Kidney capillary endothelial cell (primary cell): Measurements from ENCODE around the gene OR51I1.

Experiments used
- DNase-seq: peaks from one replicate; pipeline ENCODE4 v3.0.0-alpha.2; 2018; ENCODE audit warnings: low spot score

The OR51I1 gene, protein sequence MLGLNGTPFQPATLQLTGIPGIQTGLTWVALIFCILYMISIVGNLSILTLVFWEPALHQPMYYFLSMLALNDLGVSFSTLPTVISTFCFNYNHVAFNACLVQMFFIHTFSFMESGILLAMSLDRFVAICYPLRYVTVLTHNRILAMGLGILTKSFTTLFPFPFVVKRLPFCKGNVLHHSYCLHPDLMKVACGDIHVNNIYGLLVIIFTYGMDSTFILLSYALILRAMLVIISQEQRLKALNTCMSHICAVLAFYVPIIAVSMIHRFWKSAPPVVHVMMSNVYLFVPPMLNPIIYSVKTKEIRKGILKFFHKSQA

DNA sequence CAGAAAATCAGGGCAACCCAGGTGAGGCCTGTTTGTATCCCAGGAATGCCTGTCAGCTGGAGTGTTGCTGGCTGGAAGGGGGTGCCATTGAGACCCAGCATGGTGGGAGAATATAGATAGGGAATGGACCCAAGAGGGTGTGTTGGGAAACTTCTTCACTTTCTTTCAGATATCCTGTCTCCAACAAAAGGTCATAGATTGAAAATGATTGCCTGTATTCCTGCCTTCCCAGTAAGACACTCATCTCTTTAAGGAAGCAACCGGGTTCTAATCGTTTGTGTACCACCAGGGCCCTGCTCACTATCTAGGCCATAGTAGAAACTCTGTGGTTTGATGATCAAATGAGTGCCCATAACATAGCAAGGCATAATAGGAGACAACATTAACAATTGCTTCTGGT, at the start of gene OR51I1:
Gene OR51I1 (minus strand): TSS at position 101 of the 400 bp plus-strand sequence. CDS start 0 bp downstream, at position 101.
- no peak for DNase-seq

DNA sequence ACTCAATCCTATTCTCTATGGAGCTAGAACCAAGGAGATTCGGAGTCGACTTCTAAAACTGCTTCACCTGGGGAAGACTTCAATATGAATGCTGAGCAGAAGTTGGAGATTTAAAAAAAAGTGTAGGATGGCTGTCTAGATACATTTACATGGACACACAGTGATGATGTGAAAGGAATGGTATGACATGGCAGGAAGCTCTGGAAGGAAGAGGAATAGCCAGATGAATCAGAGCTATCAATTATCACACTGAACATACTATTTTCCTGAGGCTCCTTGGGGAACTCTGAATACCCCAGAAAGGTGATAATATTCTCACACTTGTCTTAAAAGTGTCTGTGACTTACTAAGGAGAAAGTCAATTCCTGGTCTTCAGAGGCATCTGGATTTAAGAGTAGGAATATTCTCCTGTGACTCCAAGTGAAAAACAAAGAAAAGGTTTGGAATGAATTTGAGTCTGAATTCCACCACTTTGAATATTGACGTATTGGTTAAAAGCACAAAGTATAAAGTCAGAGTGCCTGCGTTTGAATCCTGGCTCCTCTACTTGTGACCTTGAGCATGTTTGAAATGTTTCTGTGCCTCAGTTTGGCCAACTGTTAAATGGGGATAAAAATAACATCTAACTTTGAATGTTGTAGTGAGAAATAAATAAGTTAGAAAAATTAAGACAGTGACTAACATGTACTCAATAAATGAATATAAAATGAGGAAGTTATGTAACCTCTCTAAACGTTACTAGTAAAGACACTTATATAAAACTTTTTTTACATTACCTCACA, 48.5 kb upstream of the OR51I1 start:
- peak; percentile 44 for DNase-seq

DNA sequence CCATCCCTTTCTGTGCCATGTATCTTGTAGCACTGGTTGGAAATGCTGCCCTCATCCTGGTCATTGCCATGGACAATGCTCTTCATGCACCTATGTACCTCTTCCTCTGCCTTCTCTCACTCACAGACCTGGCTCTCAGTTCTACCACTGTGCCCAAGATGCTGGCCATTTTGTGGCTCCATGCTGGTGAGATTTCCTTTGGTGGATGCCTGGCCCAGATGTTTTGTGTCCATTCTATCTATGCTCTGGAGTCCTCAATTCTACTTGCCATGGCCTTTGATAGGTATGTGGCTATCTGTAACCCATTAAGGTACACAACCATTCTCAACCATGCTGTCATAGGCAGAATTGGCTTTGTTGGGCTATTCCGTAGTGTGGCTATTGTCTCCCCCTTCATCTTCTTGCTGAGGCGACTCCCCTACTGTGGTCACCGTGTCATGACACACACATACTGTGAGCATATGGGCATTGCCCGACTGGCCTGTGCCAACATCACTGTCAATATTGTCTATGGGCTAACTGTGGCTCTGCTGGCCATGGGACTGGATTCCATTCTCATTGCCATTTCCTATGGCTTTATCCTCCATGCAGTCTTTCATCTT, 47.6 kb upstream of the OR51I1 start:
- DNase-seq = no peak

DNA sequence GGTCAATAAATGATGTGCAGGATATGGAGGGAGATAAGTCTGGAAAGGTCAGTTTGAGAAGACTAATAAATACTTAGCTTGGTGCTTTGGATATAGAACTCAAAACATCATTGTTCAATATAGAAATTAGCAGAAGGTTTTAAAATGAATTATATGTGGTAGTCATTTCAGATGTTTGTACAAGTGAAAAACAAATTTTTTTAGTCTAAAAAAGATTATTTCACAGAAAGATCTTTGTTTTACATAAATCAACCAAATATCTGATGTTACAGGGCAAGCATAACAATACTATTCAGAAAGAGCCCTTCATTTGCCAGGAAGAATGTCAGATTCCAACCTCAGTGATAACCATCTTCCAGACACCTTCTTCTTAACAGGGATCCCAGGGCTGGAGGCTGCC, 47.1 kb upstream of the OR51I1 start, which contains the start of gene OR52D1:
Gene OR52D1 (plus strand): TSS at position 301 of the 400 bp plus-strand sequence. CDS start 22 bp downstream, at position 323.
- DNase-seq = no peak

DNA sequence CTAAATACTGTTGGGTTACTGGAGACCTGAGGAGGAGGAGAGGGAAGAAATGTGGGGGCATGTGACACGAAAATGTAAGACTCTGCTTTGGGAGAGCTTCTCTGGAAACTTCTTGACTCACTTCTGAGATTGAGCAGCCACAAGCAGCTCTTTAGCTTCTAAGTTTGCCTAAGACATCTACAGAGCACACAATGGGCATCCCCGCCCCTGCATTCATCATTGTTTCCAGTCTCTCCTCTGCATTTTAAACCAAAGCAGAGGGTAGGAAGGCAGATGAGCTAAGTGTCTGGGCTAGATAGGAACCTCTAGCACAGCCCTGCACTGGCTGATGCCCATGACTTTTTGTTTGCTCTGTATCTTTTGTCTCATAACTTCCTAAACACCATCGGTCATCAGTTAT, 45.1 kb upstream of the OR51I1 start:
- DNase-seq = no peak

DNA sequence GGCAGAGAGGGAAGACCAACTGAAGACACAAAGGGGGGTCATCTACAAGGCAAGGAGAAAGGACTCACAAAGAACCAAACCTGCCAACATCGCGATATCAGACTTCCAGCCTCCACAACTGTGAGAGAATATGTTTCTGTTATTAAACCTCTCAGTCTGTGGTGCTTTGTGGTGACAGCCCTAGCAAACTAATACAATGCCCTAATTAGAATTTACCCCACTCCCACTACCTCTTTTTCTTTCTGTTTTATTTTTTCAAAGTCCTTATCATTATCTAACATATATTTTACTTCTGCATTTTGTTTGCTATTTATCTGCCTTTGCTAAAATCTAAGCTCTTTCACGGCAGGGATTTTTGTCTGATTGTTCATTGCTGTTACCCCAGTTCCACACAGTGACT, 44.7 kb upstream of the OR51I1 start:
- no peak for DNase-seq

DNA sequence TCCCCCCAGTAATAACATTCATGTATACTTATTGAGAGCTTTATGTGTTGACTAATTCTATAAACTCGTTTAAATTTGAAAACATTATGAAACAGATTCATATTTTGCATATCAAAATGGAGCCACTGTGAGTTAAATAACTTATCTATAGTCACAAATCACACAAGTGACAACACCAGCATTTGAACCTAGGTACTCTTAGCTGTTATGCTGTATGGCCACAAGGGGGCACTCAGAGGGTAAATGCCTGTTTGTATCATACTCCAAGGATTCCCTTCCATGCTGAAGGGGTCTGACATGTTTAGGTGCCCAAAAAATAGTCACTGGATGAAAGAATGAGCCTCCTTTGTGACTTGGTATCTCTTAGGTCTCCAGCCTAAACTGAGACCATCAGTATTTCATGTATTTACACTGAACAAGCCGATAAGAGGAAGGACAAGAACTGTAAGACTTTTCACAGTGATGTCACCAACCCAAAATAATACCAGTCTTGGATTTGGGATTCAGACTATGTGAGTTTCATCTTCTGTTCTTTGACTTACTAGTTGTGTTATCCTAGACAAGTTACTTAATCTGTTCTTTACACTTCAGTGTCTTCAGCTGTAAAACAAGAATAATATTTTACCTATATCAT, 35.0 kb upstream of the OR51I1 start:
- peak; percentile 61 for DNase-seq

DNA sequence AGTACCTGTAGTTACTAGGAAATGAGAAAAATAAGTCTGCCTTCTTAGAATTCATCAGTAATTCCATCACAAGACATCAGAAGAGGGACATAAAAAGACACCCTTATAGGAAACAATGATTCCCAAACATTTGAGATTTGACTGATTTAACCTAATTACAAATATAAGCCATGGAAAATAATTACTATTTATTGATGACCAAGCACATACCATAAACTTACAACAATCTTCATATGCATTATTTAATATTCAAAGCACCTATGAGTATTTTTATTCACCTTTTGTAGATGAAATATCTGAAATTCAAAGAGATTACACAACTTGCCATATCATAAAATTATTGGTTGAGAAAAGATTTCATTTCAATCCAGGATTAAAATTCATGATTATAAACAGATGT, 32.6 kb upstream of the OR51I1 start:
- no peak for DNase-seq

DNA sequence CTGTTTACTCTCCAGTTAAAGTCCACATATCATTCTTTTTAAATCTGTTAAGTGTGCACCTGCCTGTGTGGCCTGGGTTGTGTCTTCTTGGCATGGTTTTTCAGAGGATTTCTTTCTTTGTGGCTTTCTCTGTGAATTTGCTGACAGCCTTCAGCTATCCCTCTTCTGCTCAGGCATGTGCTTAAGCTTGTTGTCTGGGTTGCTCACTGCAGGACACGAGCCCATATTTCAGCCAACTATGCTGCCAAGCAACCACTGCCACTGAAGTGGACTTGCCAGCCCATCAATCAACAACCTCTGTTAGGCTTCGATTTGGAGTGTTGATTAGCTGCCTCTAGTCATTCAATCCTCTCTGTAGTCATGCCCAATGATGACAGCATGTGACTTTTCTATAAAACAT, 26.2 kb upstream of the OR51I1 start:
- no peak for DNase-seq

DNA sequence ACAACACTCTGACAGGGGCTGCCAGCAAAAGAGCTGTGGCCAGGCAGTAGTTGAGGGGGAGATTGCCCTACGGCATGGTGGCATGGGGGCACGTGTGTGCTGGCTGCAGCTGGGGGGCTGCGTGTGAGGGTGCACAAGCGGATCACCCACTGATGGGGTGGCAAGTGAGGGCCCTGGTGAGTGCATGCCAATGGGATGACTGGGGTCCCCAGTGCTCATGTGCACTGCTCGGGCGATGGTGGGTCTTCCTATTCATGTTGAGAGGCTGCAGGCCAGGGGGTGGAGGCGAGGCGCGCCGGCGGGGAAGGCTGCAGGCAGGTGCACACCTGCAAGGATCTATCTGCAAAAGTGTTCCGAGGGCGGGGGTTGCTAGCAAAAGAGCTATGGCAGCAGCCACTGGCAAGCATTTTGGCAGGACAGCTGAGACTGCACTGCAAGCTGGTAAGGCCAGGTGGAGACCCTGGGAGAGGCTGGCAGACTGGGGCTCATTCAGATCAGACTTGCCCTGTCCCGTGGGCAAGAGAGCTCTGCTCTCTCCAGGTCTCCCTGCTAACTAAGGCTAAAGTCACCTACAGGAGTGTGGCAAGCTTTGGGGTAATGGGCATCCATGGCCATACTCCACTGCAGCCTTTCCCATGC, 19.8 kb upstream of the OR51I1 start:
- DNase-seq = no peak

DNA sequence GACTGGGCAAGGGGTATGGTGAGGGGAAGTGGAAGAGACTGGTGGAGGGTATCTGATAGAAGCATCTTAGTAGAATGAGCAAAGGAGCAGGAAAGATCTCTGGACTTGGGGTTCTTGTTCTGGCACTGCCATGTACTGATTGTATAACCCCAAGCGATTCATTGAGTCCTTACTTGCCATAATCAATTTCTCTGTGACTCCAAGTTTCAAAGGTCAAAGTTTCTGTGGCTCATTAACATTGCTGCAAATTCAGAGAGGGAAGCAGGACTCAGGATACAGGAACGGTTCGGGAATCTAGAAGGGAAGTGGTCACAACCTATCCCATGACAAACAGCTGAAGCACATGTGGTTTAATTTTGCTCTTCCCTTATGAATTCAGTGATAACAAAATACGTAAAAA, 8.1 kb upstream of the OR51I1 start:
- DNase-seq = no peak

DNA sequence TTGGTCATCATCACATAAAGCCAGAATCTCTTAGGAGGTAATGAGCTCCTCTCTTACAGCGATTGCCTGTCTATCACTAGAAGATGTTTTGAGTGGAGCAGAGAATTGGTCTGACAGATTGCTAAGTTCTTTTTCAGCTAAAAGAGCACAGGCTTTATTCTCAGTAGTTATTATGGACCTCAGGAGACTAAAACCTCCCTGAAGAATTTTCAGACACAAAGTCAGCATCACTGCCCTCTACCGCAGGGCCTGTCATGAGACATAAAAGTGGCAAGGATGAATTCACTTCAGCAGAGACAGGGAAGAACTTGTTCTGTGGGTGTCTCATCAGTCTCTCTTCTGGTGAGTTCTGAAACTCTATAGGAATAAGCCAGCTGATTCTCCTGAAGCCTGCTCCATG, 7.7 kb upstream of the OR51I1 start, which contains the start of gene OR51I2:
Gene OR51I2 (plus strand): TSS at position 301 of the 400 bp plus-strand sequence. CDS start 4,166 bp downstream, outside the sequence.
- no peak for DNase-seq

DNA sequence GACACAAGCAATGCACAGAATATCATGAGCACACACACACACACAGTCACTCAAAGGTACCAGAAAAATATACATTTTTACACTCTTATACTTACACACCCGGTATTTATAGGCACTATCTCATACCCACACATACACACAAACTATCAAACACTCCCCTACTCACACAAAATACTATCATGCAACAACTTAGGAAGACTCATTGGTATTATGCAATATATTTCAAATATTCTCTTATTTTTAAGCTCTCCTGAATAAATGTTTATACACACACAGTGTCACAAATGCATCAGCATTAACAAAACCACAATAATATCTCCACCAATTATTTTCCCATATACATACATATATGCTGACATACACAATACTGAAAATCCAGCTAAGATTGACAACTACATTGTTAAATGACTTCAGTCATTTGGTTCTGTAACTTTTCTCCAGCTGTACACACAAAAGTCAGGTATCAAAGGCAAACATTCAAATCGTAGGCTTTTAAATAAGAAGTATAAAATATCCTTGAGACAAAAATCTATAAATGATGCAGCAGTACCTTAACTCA, 2.6 kb upstream of the OR51I1 start:
- DNase-seq = no peak

DNA sequence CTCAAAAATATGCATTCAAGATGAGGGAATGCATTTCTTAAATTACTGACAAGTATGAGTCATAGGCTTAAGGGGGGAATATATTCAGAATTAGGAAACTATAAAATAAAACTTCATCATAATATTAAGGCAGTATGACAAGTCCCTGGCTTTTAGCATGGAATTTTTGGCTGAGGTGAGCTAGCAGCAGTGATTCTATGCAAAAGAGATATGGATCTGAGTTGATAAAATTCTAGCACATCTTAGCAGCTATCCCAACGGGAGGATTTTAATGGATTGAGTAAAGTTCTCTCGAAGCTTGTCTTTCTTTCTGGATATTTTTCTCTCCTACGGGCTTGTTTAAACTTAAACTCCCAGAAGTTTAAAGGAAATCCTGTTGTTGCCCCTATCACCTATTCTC, 18.2 kb downstream of the OR51I1 start:
- DNase-seq = no peak

DNA sequence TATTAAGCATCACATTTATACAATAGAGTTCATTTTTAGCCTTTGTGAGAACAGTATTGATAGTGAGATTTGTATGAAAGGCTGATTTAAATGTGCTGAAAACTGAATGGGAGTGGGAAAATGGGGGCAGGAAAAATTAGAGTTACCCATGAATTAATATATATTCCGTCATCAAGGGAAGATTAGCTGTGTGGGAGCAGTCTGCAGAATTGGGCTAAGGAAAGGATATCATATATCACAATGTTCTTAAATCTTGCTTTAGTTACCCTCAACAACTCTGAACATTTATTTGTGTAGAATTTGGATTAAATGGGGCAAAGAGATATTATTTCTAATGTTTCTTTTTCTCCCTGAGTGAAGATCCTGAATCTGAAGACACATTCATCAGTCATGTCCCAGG, 19.5 kb downstream of the OR51I1 start, which contains the start of gene OR51Q1:
Gene OR51Q1 (plus strand): TSS at position 301 of the 400 bp plus-strand sequence. CDS start 90 bp downstream, at position 391.
- DNase-seq = no peak

DNA sequence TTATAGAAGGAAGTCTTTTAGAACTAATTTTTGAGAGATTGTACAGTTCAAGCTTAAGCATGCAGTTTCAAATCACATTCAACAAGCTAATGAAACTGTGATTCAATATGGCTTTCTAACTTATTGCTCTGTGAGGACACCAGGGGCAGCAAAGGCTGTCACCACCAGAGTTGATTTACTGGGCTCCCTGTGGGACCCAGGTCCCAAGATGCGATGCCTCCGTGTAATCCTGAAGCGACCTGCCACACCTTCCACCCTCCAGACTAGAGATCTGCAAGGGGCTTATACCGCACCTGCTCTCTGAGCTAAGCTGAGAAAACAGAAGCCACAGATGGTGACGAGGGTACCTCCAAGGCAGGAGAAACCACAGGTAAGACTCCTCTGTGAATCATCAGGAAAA, 20.3 kb downstream of the OR51I1 start:
- no peak for DNase-seq

DNA sequence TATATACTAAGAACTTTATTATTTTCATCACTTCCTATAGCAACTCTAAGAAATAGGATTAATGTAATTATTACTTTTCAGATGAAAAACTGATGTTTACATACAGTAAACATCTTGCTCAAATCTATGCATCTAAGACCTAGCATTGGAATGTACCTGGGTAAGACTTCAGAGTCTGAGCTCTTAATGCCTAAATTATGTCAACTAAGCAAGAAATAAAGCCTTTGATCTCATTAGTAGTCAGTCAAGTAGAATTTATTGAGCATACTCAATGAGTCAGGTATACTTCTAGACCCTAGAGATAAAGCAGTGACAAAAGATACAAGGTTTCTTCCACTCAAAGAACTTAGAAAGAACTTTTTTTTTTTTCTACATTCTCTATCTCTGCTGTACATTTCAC, 36.1 kb downstream of the OR51I1 start:
- DNase-seq = no peak

DNA sequence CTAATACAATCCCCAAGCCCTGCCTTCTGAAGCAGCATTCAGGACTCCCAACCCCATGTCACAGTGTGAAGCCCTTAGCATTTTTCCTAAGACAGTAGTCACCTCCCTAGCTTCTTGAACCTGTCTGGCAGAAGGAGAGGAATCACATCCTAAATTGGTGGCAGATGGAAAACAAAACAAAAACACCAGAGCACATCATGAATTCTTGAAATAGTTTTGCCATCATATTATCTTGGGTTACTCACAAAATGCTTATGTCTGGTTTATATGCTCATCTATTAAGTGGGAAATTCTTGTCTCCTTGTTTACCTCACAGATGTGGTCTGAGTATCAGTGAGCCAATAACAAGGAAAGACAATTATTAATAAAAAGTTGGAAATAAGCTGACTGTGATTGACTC, 42.4 kb downstream of the OR51I1 start:
- no peak for DNase-seq

DNA sequence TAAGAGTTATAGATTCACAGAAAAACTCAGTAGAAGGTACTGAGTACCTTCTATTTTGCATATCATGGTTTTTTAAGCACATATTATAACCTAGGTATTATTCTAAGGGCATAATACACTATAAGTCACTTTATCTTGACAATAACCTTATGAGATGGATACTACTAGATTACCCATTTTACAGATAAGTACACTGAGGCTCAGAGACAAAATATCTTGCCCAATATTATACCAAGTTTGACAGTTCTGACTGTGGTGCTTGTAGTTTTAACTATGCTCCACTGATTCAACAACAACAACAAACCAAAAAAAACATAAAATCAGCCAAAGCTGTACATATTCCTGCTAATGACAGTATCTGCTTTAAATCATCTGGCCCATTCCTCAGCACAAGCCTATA, 47.2 kb downstream of the OR51I1 start:
- DNase-seq = no peak
